ENCODE data around the gene INSRR. TPM values are rescaled to one million over a fixed set of nuclear protein-coding genes. Genes with fewer than 3 reads are reported as not detected.

Gene INSRR
- total RNA-seq, 4 donors from 2014 or later, result not detected

GRCh38 chr1:156797212-156797871 is 61.6 kb downstream of the INSRR start:
- peak in 1 of 2 donors; percentile 9 for DNase-seq (ENCODE audit: low spot score in 2 of 2)
- Histone ChIP-seq H3K36me3 (peaks cover 95% of the 10 kb centered on the region), H3K27ac (no peak overlapping the region), H3K27me3 (no peaks in the 10 kb centered on the region), H3K4me3 (no peak overlapping the region), H3K4me1 (no peaks in the 10 kb centered on the region), H3K9me3 (no peaks in the 10 kb centered on the region)
- 50% methylated on average over 4 of the region's 4 CpGs for WGBS
- TF ChIP-seq EP300 (IDR thresholded peaks at IDR 0.05) (no peak), CTCF (IDR thresholded peaks at IDR 0.05) (peak; percentile 37 to 70)

- no peaks in the 10 kb centered on the region for H3K4me1 ChIP-seq
- H3K27ac ChIP-seq, result no peak overlapping the region
- no peak for TF ChIP-seq POLR2A (IDR thresholded peaks at IDR 0.05)
- no peak for TF ChIP-seq EP300 (IDR thresholded peaks at IDR 0.05)
- TF ChIP-seq CTCF (IDR thresholded peaks at IDR 0.05), result no peak
- no peak for TF ChIP-seq POLR2AphosphoS5 (IDR thresholded peaks at IDR 0.05)
- H3K36me3 ChIP-seq, result peaks cover 99% of the 10 kb centered on the region
- no peak for DNase-seq (ENCODE audit: low spot score in 2 of 2)
- H3K4me3 ChIP-seq, result no peak overlapping the region
- 75% methylated on average over 8 of the region's 8 CpGs for WGBS
- H3K27me3 ChIP-seq, result no peaks in the 10 kb centered on the region
- H3K9me3 ChIP-seq, result no peaks in the 10 kb centered on the region
Measured at GRCh38 chr1:156796340-156797097, 62.4 kb downstream of the INSRR start.

GRCh38 chr1:156795787-156796186 is 63.1 kb downstream of the INSRR start:
- TF ChIP-seq CTCF (IDR thresholded peaks at IDR 0.05) (no peak), POLR2AphosphoS5 (IDR thresholded peaks at IDR 0.05) (no peak), POLR2A (IDR thresholded peaks at IDR 0.05) (no peak), EP300 (IDR thresholded peaks at IDR 0.05) (no peak)
- Histone ChIP-seq H3K9me3 (no peaks in the 10 kb centered on the region), H3K27ac (no peak overlapping the region), H3K4me3 (no peak overlapping the region), H3K27me3 (no peaks in the 10 kb centered on the region), H3K36me3 (peaks cover 99% of the 10 kb centered on the region), H3K4me1 (no peaks in the 10 kb centered on the region)
- DNase-seq (ENCODE audit: low spot score in 2 of 2), result peak in 1 of 2 donors; percentile 15
- WGBS, result 62% methylated on average over 7 of the region's 7 CpGs

- Histone ChIP-seq H3K36me3 (peaks cover 99% of the 10 kb centered on the region), H3K9me3 (no peaks in the 10 kb centered on the region), H3K27me3 (no peaks in the 10 kb centered on the region), H3K4me1 (no peaks in the 10 kb centered on the region), H3K27ac (no peak overlapping the region), H3K4me3 (no peak overlapping the region)
- TF ChIP-seq EP300 (IDR thresholded peaks at IDR 0.05) (no peak), CTCF (IDR thresholded peaks at IDR 0.05) (no peak), POLR2A (IDR thresholded peaks at IDR 0.05) (no peak), POLR2AphosphoS5 (IDR thresholded peaks at IDR 0.05) (no peak)
- 95% methylated on average over 5 of the region's 5 CpGs for WGBS
- DNase-seq (ENCODE audit: low spot score in 2 of 2), result peak in 1 of 2 donors; percentile 59
Measured at GRCh38 chr1:156795374-156795733, 63.6 kb downstream of the INSRR start.

All from suprapubic skin (tissue), 4 donors.